Measurements from ENCODE around the gene NSMF.

Gene NSMF

DNA sequence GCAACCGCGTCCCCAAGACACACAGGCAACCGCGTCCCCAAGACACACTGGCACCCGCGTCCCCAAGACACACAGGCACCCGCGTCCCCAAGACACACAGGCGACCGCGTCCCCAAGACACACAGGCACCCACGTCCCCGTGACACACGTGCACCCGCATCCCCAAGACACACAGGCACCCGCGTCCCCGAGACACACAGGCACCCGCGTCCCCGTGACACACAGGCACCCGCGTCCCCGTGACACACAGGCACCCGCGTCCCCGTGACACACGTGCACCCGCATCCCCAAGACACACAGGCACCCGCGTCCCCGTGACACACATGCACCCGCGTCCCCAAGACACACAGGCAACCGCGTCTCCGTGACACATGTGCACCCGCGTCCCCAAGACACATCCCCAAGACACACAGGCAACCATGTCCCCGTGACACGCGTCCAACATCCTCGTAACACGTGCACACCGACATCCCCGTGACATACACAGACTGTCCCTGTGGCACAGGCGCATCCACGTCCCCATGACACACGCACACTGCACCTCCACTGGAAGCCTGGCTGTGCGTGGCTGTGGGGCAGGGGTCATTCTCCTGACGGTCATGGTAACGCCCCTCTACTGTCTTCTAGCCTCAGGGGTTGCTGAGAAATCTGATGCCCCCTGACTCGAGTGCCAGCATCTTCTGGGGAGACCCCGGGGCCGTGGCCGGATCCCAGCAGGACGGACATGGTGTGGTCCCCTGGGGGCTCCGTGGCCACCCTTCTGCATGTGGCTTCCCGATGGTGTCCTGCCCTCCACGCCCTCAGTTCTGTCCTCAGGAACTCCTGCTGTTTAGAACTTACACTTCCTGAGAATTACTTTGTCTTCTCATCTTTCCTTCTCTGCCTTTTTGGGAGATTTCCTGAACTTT lies 60.3 kb downstream of the NSMF start:
- no peak for DNase-seq

DNA sequence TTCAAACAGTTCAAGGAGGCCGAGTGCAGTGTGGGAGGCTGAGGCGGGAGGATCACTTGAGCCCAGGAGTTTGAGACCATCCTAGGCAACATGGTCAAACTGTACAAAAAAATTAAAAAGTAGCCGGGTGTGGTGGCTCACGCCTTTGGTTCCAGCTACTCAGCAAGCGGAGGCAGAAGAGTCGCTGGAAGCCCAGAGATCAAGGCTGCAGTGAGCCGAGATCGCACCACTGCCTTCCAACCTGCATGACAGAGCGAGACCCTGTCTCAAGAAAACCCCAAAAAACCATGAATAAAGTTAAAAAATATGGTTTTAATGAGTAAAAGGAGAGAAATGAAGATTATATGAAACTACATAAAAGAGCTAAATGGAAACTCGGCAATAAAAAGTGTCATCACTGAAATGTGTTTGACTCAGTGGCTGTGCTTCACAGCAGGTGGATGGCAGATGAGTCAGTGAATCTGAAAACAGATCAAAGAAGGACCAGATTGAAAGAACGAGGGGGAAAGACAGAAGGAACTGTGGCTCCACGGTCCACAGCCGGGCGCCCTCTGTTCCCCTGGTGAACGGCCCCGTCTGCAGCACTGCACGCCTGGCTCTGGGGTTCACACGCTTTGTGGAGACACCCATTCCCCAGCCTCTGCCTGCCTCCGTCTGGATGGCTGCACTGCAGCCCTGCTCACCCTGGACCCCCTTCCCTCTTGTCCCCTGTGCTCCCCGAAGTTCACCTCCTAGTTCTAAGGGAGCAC lies 61.3 kb downstream of the NSMF start:
- no peak for DNase-seq

All from nucleus accumbens (tissue), 56 donors.